GM12875 (cell line): ENCODE measurements around the gene USP31.
A peak's percentile ranks its signal among the peaks of the same experiment; 100 is the strongest.
"Not testable (repeated sequence)": the region's sequence is repeated elsewhere in the genome, so short reads cannot be mapped to it uniquely, and the experiment has no call there.

ENCODE experiments used
- H3K4me3 ChIP-seq: one replicate; pipeline ENCODE4 v1.5.1; 2011; ENCODE audit warnings: low read depth, low read length, control low read depth
- TF ChIP-seq, protein P1 (sequence below): IDR thresholded peaks from 2 replicates; pipeline ENCODE4 v1.5.1; 2011; ENCODE audit warnings: low read depth, mild to moderate bottlenecking, control low read depth, inconsistent platforms, low read length, moderate library complexity, borderline replicate concordance; ENCODE audit not compliant: insufficient read depth

The USP31 gene

DNA sequence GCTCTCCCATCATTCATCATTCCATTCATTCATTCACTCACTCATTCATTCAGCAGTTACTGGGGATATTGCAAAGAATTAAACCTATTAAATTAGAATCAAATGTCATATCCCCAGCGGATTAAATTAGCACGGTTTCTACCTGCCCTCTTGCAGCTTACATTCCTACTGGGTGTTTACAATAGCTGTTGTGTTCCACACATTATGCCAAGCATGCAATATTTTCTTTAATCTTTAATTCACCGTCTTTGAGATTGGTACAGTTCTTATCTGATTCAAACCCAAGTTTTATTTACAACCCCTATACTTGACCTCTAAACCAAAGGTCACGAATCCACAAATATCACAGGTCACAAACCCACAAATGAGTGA, 727 bp upstream of the USP31 start:
- TF ChIP-seq, protein P1, sequence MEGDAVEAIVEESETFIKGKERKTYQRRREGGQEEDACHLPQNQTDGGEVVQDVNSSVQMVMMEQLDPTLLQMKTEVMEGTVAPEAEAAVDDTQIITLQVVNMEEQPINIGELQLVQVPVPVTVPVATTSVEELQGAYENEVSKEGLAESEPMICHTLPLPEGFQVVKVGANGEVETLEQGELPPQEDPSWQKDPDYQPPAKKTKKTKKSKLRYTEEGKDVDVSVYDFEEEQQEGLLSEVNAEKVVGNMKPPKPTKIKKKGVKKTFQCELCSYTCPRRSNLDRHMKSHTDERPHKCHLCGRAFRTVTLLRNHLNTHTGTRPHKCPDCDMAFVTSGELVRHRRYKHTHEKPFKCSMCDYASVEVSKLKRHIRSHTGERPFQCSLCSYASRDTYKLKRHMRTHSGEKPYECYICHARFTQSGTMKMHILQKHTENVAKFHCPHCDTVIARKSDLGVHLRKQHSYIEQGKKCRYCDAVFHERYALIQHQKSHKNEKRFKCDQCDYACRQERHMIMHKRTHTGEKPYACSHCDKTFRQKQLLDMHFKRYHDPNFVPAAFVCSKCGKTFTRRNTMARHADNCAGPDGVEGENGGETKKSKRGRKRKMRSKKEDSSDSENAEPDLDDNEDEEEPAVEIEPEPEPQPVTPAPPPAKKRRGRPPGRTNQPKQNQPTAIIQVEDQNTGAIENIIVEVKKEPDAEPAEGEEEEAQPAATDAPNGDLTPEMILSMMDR = no peak
- peak overlapping the region; percentile 61 for H3K4me3 ChIP-seq

DNA sequence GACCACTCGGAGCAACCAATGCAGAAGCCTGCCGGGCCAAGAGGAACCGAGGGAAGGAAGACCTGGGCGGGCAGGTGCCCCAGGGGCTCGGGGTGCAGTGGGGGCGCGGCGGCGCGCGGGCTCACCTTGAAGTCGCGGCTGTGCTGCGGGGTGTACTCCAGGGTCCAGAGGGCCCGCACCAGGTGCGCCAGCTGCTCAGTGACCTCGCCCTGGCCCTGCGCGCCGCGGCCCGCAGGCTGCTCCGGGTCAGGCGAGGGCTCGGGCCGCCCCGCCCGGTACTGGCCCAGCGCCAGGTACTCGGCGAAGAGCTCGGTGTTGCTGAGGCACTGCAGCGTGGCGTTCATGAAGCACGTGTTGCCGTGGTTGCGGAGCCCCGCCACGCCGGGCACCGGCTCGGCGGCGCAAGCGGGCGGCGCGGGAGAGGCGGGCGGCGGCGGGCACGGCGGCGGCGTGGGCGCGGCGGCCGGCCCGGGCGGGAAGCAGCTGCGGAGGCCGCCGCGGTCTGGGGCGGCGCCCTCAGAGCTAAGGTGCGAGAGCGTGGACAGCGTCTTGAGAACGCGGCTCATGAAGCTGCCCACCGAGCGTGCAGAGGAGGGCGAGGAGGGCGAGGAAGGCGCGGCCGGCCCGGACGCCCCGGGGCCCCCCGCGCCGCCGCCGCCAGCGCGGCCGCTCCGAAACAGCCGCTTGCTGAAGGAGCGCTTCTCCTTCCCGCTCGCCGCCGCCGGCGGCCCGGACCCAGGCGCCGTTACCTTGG, 562 bp downstream of the USP31 start:
- peak overlapping the region; percentile 60 for H3K4me3 ChIP-seq
- TF ChIP-seq, protein P1 = no peak

DNA sequence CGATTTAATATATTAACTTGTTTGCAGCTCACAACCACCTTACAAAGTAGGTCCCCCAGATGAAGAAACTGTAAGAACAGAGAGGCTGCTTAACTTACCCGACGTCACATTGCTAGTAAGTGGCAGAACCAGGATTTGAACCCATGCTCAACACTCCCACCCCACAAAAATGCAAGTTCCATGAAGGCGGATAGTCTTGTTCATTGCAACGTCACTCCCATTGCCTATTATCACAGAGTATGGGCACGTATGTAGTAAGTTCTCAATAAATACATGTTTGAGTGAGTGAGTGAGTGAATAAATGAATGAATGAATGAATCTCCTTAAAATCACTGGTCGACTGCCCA, 1.1 kb downstream of the USP31 start:
- H3K4me3 ChIP-seq = peak overlapping the region; percentile 60
- TF ChIP-seq, protein P1 = no peak

DNA sequence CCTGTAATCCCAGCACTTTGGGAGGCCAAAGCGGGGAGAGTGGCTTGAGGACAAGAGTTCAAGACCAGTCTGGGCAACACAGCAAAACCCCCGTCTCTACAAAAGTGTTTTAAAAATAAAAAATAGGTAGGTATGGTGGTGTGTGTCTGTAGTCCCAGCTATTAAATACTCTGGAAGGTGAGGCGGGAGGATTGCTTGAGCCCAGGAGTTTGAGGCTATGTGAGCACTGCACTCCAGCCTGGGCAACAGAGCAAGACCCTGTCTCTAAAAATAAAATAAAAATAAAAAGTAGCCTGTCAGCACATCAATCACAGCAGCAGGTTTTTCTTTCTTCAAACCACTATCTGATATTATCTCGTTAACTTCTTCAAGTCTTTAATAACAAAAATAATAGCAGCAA, 1.6 kb downstream of the USP31 start:
- H3K4me3 ChIP-seq = no peak overlapping the region
- TF ChIP-seq, protein P1 = no peak

DNA sequence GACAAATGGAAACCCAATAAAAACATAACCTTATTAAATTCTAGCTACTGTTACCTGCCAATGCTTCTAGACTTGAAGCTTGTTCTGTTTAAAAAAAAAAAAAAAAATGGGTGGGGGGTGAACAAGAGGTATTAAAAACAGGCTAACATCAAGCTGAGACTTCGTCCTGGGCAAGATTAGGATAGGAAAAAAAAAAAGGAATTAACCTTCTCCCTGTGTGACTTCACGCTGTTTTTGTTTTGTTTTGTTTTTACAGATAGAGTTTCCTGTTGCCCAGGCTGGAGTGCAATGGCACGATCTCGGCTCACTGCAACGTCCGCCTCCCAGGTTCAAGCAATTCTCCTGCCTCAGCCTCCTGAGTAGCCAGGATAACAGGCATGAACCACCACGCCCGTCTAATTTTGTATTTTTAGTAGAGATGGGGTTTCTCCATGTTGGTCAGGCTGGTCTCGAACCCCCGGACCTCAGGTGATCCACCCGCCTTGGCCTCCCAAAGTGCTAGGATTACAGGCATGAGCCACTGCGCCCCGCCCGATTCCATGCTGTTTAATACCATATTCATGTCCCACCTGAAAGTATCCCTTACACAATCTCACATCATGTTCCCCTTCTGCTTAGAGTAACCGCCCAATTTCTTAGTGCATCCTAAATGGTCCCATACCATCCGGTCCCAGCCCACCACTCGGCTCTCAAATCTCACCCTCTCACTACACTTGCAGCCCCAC, 2.2 kb downstream of the USP31 start:
- H3K4me3 ChIP-seq = no peak overlapping the region
- TF ChIP-seq, protein P1 = no peak

DNA sequence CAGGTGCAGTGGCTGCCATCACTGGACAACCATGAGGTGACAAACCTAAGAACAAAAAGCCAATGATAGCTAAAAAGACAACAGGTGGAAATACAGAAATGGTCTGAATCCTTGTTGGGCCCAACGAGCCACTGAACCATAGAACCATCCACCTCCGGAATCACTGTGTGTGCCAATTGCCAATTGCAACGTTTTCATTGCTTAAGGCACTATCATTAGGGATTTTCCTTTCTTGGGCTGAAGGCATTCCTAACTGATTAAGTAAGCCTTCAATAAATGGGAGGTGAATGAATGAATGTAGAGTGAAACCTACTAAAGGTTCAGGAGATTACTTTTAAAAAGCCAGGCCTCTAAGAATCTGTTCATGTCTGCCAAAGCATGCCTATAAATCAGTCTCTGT, 3.6 kb downstream of the USP31 start:
- H3K4me3 ChIP-seq = no peak overlapping the region

DNA sequence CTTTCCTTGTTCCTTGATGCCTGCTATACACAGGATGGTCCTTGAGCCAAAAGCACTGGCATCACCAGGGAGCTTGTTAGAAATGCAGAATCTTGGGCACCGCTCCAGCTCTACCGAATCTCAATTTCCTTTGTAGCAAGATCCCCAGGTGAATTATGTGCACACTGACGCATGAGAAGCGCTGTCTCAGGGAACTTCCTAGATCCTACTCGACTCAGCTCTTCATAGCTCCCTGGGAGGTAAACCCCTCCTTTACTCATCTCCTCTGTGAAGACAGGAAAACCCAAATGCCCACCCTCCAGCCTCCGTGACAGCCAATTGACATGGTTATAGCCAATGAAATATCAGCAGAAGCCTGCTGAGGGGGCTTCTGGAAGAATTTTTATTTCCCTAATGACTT, 4.1 kb downstream of the USP31 start:
- H3K4me3 ChIP-seq = no peak overlapping the region
- TF ChIP-seq, protein P1 = no peak

More for the DNA sequence above, 3.6 kb downstream of the USP31 start:
- TF ChIP-seq, protein P1 = no peak

DNA sequence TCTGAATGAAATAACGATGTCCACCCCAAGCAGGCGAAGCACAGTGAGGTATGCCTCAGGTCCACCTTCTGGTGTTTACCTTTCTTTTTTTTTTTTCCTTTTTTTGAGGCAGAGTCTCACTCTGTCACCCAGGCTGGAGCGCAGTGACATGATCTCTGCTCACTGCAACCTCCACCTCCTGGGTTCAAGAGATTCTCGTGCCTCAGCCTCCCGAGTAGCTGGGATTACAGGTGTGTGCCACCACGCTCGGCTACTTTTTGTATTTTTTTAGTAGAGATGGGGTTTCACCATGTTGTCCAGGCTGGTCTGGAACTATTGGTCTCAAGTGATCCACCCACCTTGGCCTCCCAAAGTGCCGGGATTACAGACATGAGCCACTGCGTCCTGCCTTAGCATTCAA, 4.9 kb downstream of the USP31 start:
- not testable (repeated sequence) for H3K4me3 ChIP-seq
